GM18498 (cell line): ENCODE data around the gene HGFAC.
"Not testable (repeated sequence)": the region's sequence is repeated elsewhere in the genome, so short reads cannot be mapped to it uniquely, and the experiment has no call there.

ENCODE experiments used
- ATAC-seq: cut with Tn5 transposase; IDR thresholded peaks from one replicate; pipeline ENCODE4 v1.9.1; 2021; ENCODE audit warnings: mild to moderate bottlenecking, moderate library complexity; ENCODE audit not compliant: unreplicated experiment

The HGFAC gene

GRCh38 chr4:3440979-3441500 is 728 bp upstream of the HGFAC start:
- ATAC-seq = no peak

GRCh38 chr4:3442460-3442958 is 741 bp downstream of the HGFAC start:
- ATAC-seq = no peak

- ATAC-seq = peak; percentile 59
These were observed 1.4 kb downstream of the HGFAC start for GRCh38 chr4:3442959-3443749.

- no peak for ATAC-seq
These were observed 2.1 kb downstream of the HGFAC start for GRCh38 chr4:3443750-3444309.

- ATAC-seq = no peak
These were observed 2.8 kb downstream of the HGFAC start for GRCh38 chr4:3444351-3445110.

- no peak for ATAC-seq
These were observed 3.5 kb downstream of the HGFAC start for GRCh38 chr4:3445111-3445820.

- ATAC-seq = no peak
These were observed 4.2 kb downstream of the HGFAC start for GRCh38 chr4:3445829-3446545.

GRCh38 chr4:3446631-3447320 is 5.0 kb downstream of the HGFAC start:
- ATAC-seq = no peak

GRCh38 chr4:3447431-3448395 is 5.9 kb downstream of the HGFAC start:
- no peak for ATAC-seq

GRCh38 chr4:3449047-3449573 is 7.3 kb downstream of the HGFAC start:
- no peak for ATAC-seq

- no peak for ATAC-seq
These were observed 8.1 kb downstream of the HGFAC start for GRCh38 chr4:3449574-3450534.

GRCh38 chr4:3450643-3451042 is 8.9 kb downstream of the HGFAC start:
- no peak for ATAC-seq

GRCh38 chr4:3451956-3452355 is 10.2 kb downstream of the HGFAC start:
- no peak for ATAC-seq

GRCh38 chr4:3452376-3452775 is 10.6 kb downstream of the HGFAC start:
- no peak for ATAC-seq

GRCh38 chr4:3455596-3455995 is 13.8 kb downstream of the HGFAC start:
- ATAC-seq = not testable (repeated sequence)

GRCh38 chr4:3458371-3458770 is 16.6 kb downstream of the HGFAC start:
- no peak for ATAC-seq

- ATAC-seq = not testable (repeated sequence)
These were observed 17.4 kb downstream of the HGFAC start for GRCh38 chr4:3459156-3459555.
